Gastroesophageal sphincter (tissue), 4 donors: ENCODE data around the gene CCNJL. TPM values are rescaled to one million over a fixed set of nuclear protein-coding genes. Genes with fewer than 3 reads are reported as not detected.

Experiments
- ATAC-seq: fragments of 150-250 bp; one replicate; pipeline ENCODE4 v1.9.1; 2016; ENCODE audit warnings: mild to moderate bottlenecking, moderate library complexity
- H3K27ac ChIP-seq, 4 donors: fragments of 200-600 bp; sonication (generic) in 3 of 4; 1 replicate in 3 of 4; 2 replicates in 1 of 4; pipeline ENCODE4 v1.5.1; 2016 to 2019
- H3K27me3 ChIP-seq: fragments of 200-600 bp; sonication (generic); one replicate; pipeline ENCODE4 v1.5.1; 2019
- H3K36me3 ChIP-seq, 2 donors: fragments of 200-600 bp; sonication (generic); one replicate each; pipeline ENCODE4 v1.5.1; 2019; ENCODE audit warnings: control low read depth in 1 of 2
- H3K4me1 ChIP-seq, 3 donors: fragments of 200-600 bp; sonication (generic); 1 replicate in 2 of 3; 2 replicates in 1 of 3; pipeline ENCODE4 v1.5.1; 2016 to 2019; ENCODE audit warnings: control low read depth in 2 of 3
- H3K4me3 ChIP-seq, 2 donors: fragments of 200-600 bp; sonication (generic); one replicate each; pipeline ENCODE4 v1.5.1; 2019; ENCODE audit warnings: mild to moderate bottlenecking in 1 of 2, moderate library complexity in 1 of 2
- H3K9me3 ChIP-seq, 3 donors: fragments of 200-600 bp; sonication (generic); one replicate each; pipeline ENCODE4 v1.5.1; 2017 to 2019; ENCODE audit warnings: control low read depth in 2 of 3
- CTCF ChIP-seq, 4 experiments: fragments of 200-600 bp in 2 of 4; fragments of 450-650 bp in 2 of 4; sonication (generic) in 1 of 4; IDR thresholded peaks; one replicate each; pipeline ENCODE4 v1.5.1; 2017 to 2019; ENCODE audit warnings: antibody characterized with exemption in 4 of 4, mild to moderate bottlenecking in 2 of 4, moderate library complexity in 2 of 4
- EP300 ChIP-seq: sonication (generic); formaldehyde crosslinking; IDR thresholded peaks from one replicate; pipeline ENCODE4 v1.6.1; 2017; ENCODE audit warnings: antibody characterized with exemption, mild to moderate bottlenecking
- POLR2A ChIP-seq, 2 donors: fragments of 450-650 bp; IDR thresholded peaks; one replicate each; pipeline ENCODE4 v1.6.1; 2017; ENCODE audit warnings: antibody characterized with exemption in 2 of 2, mild to moderate bottlenecking in 2 of 2, moderate library complexity in 1 of 2
- POLR2AphosphoS5 ChIP-seq: sonication (generic); formaldehyde crosslinking; IDR thresholded peaks from one replicate; pipeline ENCODE4 v1.6.1; 2017; ENCODE audit warnings: antibody characterized with exemption
- WGBS, 2 donors: methylation state at CpG; one replicate each; pipeline ENCODE4 v1.1.5; 2018; ENCODE audit warnings: low coverage in 1 of 2; 5-methylcytosine and 5-hydroxymethylcytosine counted together
- total RNA-seq, 4 donors: library from RNA; depleted of rRNA; stranded (reverse); fragments of >200 nt; gene quantifications; one replicate each; pipeline ENCODE4 v1.1.0, GENCODE V29; 2016

Gene CCNJL
- total RNA-seq, 4 donors from 2014 or later = 0.35 to 1.9 (median 0.65) TPM

- Histone ChIP-seq H3K9me3 (no peaks in the 10 kb centered on the region), H3K27ac (no peak overlapping the region), H3K36me3 (no peaks in the 10 kb centered on the region), H3K4me3 (no peak overlapping the region), H3K27me3 (no peaks in the 10 kb centered on the region), H3K4me1 (no peaks in the 10 kb centered on the region)
- WGBS, 2 donors = 88 to 89% methylated on average over 2 to 3 of the region's 3 CpGs
- TF ChIP-seq EP300 (no peak), POLR2A (IDR thresholded peaks at IDR 0.05) (no peak), CTCF (IDR thresholded peaks at IDR 0.05) (no peak)
- no peak for ATAC-seq
Measured at GRCh38 chr5:160221082-160221481, 91.3 kb downstream of the CCNJL start.

GRCh38 chr5:160219356-160219755, 93.0 kb downstream of the CCNJL start:
- Histone ChIP-seq H3K9me3 (no peaks in the 10 kb centered on the region), H3K4me1 (no peaks in the 10 kb centered on the region), H3K27me3 (no peaks in the 10 kb centered on the region), H3K4me3 (no peak overlapping the region), H3K36me3 (no peaks in the 10 kb centered on the region), H3K27ac (no peak overlapping the region)
- TF ChIP-seq EP300 (no peak), POLR2A (IDR thresholded peaks at IDR 0.05) (no peak), CTCF (IDR thresholded peaks at IDR 0.05) (no peak), POLR2AphosphoS5 (no peak)
- ATAC-seq = no peak
- 40 to 83% methylated on average over 1 of the region's 4 CpGs for WGBS, 2 donors

DNA sequence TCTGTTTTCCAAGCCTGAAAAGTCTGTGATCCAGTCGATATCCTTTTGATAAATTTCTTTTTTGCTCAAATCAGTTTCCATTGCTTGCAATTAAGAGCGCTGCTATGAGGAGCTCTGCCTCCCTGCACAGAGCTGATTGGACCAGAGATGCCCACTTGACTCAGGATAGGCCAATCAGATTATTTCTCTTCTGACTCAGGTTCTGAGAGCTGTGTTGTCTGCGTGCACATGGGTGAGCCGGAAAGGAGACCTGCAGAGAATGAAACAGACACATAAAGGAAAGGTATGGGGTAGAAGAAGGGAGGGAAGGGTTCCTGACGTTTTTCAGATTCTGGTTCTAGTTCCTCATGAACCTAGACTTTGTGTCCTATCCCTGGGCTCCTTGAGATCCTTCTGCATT, 98.8 kb downstream of the CCNJL start:
- Histone ChIP-seq H3K36me3 (no peaks in the 10 kb centered on the region), H3K27me3 (no peaks in the 10 kb centered on the region), H3K4me3 (no peak overlapping the region), H3K4me1 (no peaks in the 10 kb centered on the region), H3K27ac (no peak overlapping the region), H3K9me3 (no peaks in the 10 kb centered on the region)
- 61 to 70% methylated on average over 1 to 5 of the region's 5 CpGs for WGBS, 2 donors
- TF ChIP-seq CTCF (IDR thresholded peaks at IDR 0.05) = no peak
- TF ChIP-seq POLR2A (IDR thresholded peaks at IDR 0.05) = no peak
- TF ChIP-seq EP300 = no peak
- no peak for TF ChIP-seq POLR2AphosphoS5
- no peak for ATAC-seq

- H3K4me1 ChIP-seq = no peaks in the 10 kb centered on the region
- H3K4me3 ChIP-seq = no peak overlapping the region
- no peak overlapping the region for H3K27ac ChIP-seq
- 61 to 63% methylated on average over 1 to 2 of the region's 2 CpGs for WGBS, 2 donors
- TF ChIP-seq POLR2A (IDR thresholded peaks at IDR 0.05) (no peak), CTCF (IDR thresholded peaks at IDR 0.05) (no peak), POLR2AphosphoS5 (no peak), EP300 (no peak)
- no peaks in the 10 kb centered on the region for H3K9me3 ChIP-seq
- ATAC-seq = no peak
- H3K36me3 ChIP-seq = no peaks in the 10 kb centered on the region
- no peaks in the 10 kb centered on the region for H3K27me3 ChIP-seq
Measured at GRCh38 chr5:160211352-160211751, 101.0 kb downstream of the CCNJL start.

GRCh38 chr5:160210606-160211005, 101.8 kb downstream of the CCNJL start:
- no peak overlapping the region for H3K27ac ChIP-seq
- no peaks in the 10 kb centered on the region for H3K36me3 ChIP-seq
- H3K4me3 ChIP-seq = no peak overlapping the region
- no peak for TF ChIP-seq CTCF (IDR thresholded peaks at IDR 0.05)
- TF ChIP-seq EP300 = no peak
- TF ChIP-seq POLR2AphosphoS5 = no peak
- TF ChIP-seq POLR2A (IDR thresholded peaks at IDR 0.05) = no peak
- WGBS, 2 donors = 73 to 80% methylated on average over 6 to 9 of the region's 9 CpGs
- no peaks in the 10 kb centered on the region for H3K4me1 ChIP-seq
- no peaks in the 10 kb centered on the region for H3K27me3 ChIP-seq
- no peaks in the 10 kb centered on the region for H3K9me3 ChIP-seq
- ATAC-seq = no peak
